ENCODE measurements around the gene BRD7. TPM values are rescaled to one million over a fixed set of nuclear protein-coding genes. Genes with fewer than 3 reads are reported as not detected.

BRD7 gene
- total RNA-seq, 1 experiment from 2014 or later, result 76.6 TPM

DNA sequence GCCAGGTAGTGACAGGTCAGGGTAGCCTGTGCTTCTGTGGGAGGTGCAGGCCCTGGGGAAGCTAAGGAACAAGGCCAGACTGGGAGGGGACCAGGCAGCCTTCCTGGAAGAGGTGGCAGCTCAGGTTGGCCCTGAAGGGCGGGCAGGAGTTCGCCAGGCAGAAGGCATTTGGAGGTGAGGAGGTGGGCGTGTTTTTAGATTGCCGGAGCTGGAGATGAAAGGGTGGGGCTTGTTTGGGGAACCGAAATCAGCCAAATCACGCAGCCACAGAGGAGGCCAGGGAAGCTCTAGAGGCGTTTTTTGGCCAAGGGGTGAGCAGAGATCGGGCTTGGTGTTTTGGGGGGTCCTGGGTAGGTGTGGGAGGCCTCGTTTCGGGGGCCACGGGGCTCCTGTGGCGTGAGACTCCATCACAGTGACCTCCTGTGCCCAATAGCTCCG lies 94.9 kb downstream of the BRD7 start:
- H2AFZ ChIP-seq, result no peak overlapping the region
- ChIA-PET POLR2A (ENCODE audit: unreplicated experiment) (no interaction called here), CTCF (interaction anchor here (0.7 kb wide), 1 partner anchor 69 kb away, joined by 3 read pairs; no protein-coding TSS in a partner anchor)
- BruUV-seq (replicated peaks), result no TSS peak
- H3F3A ChIP-seq (ENCODE audit: insufficient read depth, low read depth), result peaks cover 10% of the 10 kb centered on the region; the same call in 1 of the 2 replicates
- H3K9me3 ChIP-seq (ENCODE audit: insufficient read depth, low read depth), result no peaks in the 10 kb centered on the region
- H3K4me1 ChIP-seq (replicated peaks; ENCODE audit: insufficient read depth), result peaks cover 11% of the 10 kb centered on the region
- no peaks in the 10 kb centered on the region for H3K36me3 ChIP-seq (ENCODE audit: low read depth)
- DNase-seq, result no peak
- H4K20me1 ChIP-seq (ENCODE audit: insufficient read depth), result peaks cover 3% of the 10 kb centered on the region; the same call in 1 of the 2 replicates
- H3K4me3 ChIP-seq, result no peak overlapping the region
- intact Hi-C loops (cut with micrococcal nuclease; ENCODE audit: unreplicated experiment), result no loop called here
- no peaks in the 10 kb centered on the region for H3K27me3 ChIP-seq (ENCODE audit: insufficient read depth, low read depth)
- no peak overlapping the region for H3K27ac ChIP-seq
- H3K79me2 ChIP-seq (ENCODE audit: low read depth), result no peaks in the 10 kb centered on the region
- no peak for TF ChIP-seq EZH2 (IDR thresholded peaks at IDR 0.05; ENCODE audit: low read depth)
- TF ChIP-seq CTCF (conservative IDR thresholded peaks at IDR 0.05), result no peak
- H3K9me2 ChIP-seq (ENCODE audit: insufficient read depth), result no peaks in the 10 kb centered on the region
- H3K4me2 ChIP-seq, result no peak overlapping the region

DNA sequence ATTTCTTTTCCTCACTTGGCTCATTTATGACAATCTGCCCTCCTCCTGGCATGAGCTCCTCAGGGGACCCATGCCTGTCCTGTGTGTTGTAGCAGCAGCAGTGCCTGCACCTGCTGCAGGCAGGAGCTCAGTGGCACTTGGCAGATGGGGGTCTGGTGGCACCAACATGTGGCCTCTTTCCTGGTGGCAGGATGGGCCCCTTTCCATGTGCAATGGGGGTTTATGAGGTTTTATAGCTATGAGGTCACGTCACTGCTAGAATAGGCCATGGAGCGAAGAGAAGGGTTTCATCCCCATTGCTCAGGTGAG lies 95.5 kb downstream of the BRD7 start:
- Histone ChIP-seq H3K9me3 (ENCODE audit: insufficient read depth, low read depth) (no peaks in the 10 kb centered on the region), H3K27ac (no peak overlapping the region), H3K79me2 (ENCODE audit: low read depth) (no peaks in the 10 kb centered on the region), H3K27me3 (ENCODE audit: insufficient read depth, low read depth) (no peaks in the 10 kb centered on the region), H4K20me1 (ENCODE audit: insufficient read depth) (peaks cover 3% of the 10 kb centered on the region; the same call in 1 of the 2 replicates), H3F3A (ENCODE audit: insufficient read depth, low read depth) (peaks cover 10% of the 10 kb centered on the region; the same call in 1 of the 2 replicates), H2AFZ (no peak overlapping the region), H3K9me2 (ENCODE audit: insufficient read depth) (no peaks in the 10 kb centered on the region), H3K4me2 (no peak overlapping the region), H3K4me1 (replicated peaks; ENCODE audit: insufficient read depth) (peaks cover 11% of the 10 kb centered on the region), H3K36me3 (ENCODE audit: low read depth) (no peaks in the 10 kb centered on the region), H3K4me3 (no peak overlapping the region)
- DNase-seq, result no peak
- ChIA-PET POLR2A (ENCODE audit: unreplicated experiment) (no interaction called here), CTCF (no interaction called here)
- intact Hi-C loops (cut with micrococcal nuclease; ENCODE audit: unreplicated experiment), result no loop called here
- no TSS peak for BruUV-seq (replicated peaks)
- TF ChIP-seq CTCF (conservative IDR thresholded peaks at IDR 0.05) (no peak), EZH2 (IDR thresholded peaks at IDR 0.05; ENCODE audit: low read depth) (no peak)

DNA sequence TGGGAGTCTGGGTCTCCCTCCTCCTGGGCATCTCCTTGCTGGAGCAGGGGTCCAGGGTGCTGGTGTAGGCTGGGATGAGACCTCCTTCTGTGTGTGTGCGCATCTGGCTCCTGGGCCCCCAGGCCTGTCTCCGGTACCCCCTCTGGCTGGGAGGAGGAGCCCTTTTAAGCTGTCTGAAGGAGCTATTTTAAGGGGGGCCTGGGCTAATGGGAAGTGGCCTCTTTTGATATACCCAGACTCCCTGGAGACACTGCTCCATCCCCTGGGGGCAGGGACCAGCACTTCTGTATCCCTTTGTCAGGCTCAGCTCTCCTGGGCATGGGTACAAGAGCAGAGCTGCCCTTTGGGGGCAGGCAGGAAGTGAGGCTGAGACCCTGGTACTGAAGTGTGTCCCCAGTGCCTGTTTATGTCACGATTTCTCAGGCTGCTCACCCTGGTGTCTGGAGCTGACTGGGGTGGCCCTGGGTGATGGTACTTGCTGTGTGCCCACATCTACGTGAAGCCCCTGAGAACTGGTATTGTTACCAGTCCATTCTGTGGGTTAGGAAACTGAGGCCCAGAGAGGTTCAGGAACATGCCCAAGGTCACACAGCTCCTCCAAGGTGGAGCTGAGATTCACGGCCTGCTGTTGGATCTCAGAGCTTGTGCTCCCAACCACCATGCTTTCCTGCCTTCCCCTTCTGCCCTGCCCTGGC lies 96.0 kb downstream of the BRD7 start:
- Histone ChIP-seq H3K79me2 (ENCODE audit: low read depth) (no peaks in the 10 kb centered on the region), H3F3A (ENCODE audit: insufficient read depth, low read depth) (peaks cover 10% of the 10 kb centered on the region; the same call in 1 of the 2 replicates), H3K4me3 (no peak overlapping the region), H3K4me1 (replicated peaks; ENCODE audit: insufficient read depth) (peaks cover 11% of the 10 kb centered on the region), H3K9me3 (ENCODE audit: insufficient read depth, low read depth) (no peaks in the 10 kb centered on the region), H3K4me2 (no peak overlapping the region), H2AFZ (no peak overlapping the region), H3K36me3 (ENCODE audit: low read depth) (no peaks in the 10 kb centered on the region), H3K27ac (no peak overlapping the region), H4K20me1 (ENCODE audit: insufficient read depth) (peaks cover 3% of the 10 kb centered on the region; the same call in 1 of the 2 replicates), H3K27me3 (ENCODE audit: insufficient read depth, low read depth) (no peaks in the 10 kb centered on the region), H3K9me2 (ENCODE audit: insufficient read depth) (no peaks in the 10 kb centered on the region)
- CTCF ChIA-PET, result no interaction called here
- TF ChIP-seq CTCF (conservative IDR thresholded peaks at IDR 0.05) (no peak), EZH2 (IDR thresholded peaks at IDR 0.05; ENCODE audit: low read depth) (no peak)
- BruUV-seq (replicated peaks), result no TSS peak
- POLR2A ChIA-PET (ENCODE audit: unreplicated experiment), result no interaction called here
- intact Hi-C loops (cut with micrococcal nuclease; ENCODE audit: unreplicated experiment), result no loop called here
- DNase-seq, result no peak

Measured in PC-9 (cell line).